ENCODE results near the gene AQP12A. TPM values are rescaled to one million over a fixed set of nuclear protein-coding genes. Genes with fewer than 3 reads are reported as not detected.

AQP12A gene
- polyA plus RNA-seq, 1 donor (not counting 4 experiments of a cell fraction or from before 2014, with no cell fraction given) = not detected

DNA sequence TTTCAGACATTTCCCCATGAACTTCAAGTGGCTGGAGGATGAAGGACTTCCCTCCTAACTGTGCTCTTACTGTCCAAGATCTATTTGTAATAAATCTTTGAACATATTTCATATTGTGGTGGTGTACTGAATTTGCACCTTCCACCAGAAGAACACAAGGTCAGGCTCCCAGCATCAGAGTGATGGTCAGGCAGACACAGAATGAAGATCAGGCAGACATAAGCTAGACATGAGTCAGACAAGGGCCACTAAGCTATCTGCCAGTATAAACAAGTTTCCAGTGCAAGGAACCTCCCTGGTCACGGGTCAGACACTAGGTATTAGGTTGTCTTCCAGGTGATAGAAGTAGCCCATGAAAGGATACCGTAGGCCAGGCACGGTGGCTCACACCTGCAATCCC, 29.0 kb upstream of the AQP12A start:
- dilution Hi-C loops (cut with MboI; ENCODE audit: extremely low pct_ligation_motif_present, low sequenced_read_pairs) = no loop called here
- peaks cover 3% of the 10 kb centered on the region for H3K27me3 ChIP-seq (ENCODE audit: control insufficient read depth, extremely low read depth, insufficient read depth, low read length)
- TF ChIP-seq, protein P1, sequence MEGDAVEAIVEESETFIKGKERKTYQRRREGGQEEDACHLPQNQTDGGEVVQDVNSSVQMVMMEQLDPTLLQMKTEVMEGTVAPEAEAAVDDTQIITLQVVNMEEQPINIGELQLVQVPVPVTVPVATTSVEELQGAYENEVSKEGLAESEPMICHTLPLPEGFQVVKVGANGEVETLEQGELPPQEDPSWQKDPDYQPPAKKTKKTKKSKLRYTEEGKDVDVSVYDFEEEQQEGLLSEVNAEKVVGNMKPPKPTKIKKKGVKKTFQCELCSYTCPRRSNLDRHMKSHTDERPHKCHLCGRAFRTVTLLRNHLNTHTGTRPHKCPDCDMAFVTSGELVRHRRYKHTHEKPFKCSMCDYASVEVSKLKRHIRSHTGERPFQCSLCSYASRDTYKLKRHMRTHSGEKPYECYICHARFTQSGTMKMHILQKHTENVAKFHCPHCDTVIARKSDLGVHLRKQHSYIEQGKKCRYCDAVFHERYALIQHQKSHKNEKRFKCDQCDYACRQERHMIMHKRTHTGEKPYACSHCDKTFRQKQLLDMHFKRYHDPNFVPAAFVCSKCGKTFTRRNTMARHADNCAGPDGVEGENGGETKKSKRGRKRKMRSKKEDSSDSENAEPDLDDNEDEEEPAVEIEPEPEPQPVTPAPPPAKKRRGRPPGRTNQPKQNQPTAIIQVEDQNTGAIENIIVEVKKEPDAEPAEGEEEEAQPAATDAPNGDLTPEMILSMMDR (optimal IDR thresholded peaks at IDR 0.05 in 1 of 3, IDR thresholded peaks at IDR 0.05 in 1 of 3, conservative IDR thresholded peaks at IDR 0.05 in 1 of 3; ENCODE audit: extremely low read depth in 1 of 3, insufficient read depth in 2 of 3, low read length in 3 of 3) = no peak
- no peak for TF ChIP-seq EZH2 (IDR thresholded peaks at IDR 0.05; ENCODE audit: low read length)
- H3K4me1 ChIP-seq (ENCODE audit: control insufficient read depth, extremely low read depth, insufficient read depth, low read length) = no peaks in the 10 kb centered on the region
- no peaks in the 10 kb centered on the region for H3K9me1 ChIP-seq (ENCODE audit: control insufficient read depth, extremely low read depth, insufficient read depth, low read length)
- no peaks in the 10 kb centered on the region for H3K36me3 ChIP-seq (ENCODE audit: control insufficient read depth in 2 of 2, extremely low read depth in 1 of 2, insufficient read depth in 2 of 2, low read length in 2 of 2)
- peaks cover 2% of the 10 kb centered on the region for H3K9me3 ChIP-seq (ENCODE audit: control insufficient read depth, low read depth, low read length)
- H3K4me3 ChIP-seq (ENCODE audit: control insufficient read depth in 2 of 3, extremely low read depth in 1 of 3, insufficient read depth in 2 of 3, low read depth in 1 of 3, low read length in 3 of 3) = no peak overlapping the region
- H2AFZ ChIP-seq (ENCODE audit: control insufficient read depth, low read length) = no peak overlapping the region
- FAIRE-seq (no peak), DNase-seq (ENCODE audit: low read depth, low spot score) (no peak)
- no peaks in the 10 kb centered on the region for H3K79me2 ChIP-seq (ENCODE audit: control insufficient read depth, insufficient read depth, low read length)
- H3K27ac ChIP-seq (ENCODE audit: control insufficient read depth, insufficient read depth, low read length) = no peak overlapping the region
- no peaks in the 10 kb centered on the region for H4K20me1 ChIP-seq (ENCODE audit: control insufficient read depth, extremely low read depth, insufficient read depth, low read length)
- H3K4me2 ChIP-seq (ENCODE audit: control insufficient read depth, extremely low read depth, insufficient read depth, low read depth, low read length) = no peak overlapping the region
- no peak overlapping the region for H3K9ac ChIP-seq (ENCODE audit: control insufficient read depth, extremely low read depth, insufficient read depth, low read length)

DNA sequence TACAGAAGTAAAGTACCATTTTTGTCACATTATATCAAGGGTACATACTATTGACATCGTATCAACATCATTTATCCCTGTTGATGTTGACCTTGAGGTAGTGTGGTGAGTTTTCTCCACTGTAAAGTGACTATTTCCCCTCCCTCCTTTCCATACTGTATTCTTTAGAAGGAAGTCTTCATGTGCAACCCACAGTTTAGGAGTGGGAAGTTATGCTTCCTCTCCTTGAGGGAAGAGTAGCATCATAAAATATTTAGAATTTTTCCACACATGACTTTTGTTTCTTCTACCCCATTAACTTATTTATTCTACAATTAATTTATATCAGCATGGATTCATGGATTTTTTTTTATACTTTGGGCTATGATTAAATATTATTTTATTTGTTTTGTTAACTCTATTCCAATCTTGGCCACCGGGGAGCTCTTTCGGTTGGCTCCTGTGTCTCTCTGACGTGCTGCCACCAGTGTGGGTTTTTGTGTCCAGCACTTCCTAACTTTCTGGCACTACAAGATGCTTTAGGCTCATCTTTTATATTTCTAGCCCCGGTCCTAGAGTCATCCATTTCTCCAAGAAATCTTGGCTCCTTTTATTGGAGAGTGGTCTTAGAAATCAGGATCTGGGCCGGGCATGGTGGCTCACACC, 28.0 kb upstream of the AQP12A start:
- H2AFZ ChIP-seq (ENCODE audit: control insufficient read depth, low read length) = no peak overlapping the region
- no peaks in the 10 kb centered on the region for H3K9me1 ChIP-seq (ENCODE audit: control insufficient read depth, extremely low read depth, insufficient read depth, low read length)
- H3K27me3 ChIP-seq (ENCODE audit: control insufficient read depth, extremely low read depth, insufficient read depth, low read length) = peaks cover 3% of the 10 kb centered on the region
- H3K79me2 ChIP-seq (ENCODE audit: control insufficient read depth, insufficient read depth, low read length) = no peaks in the 10 kb centered on the region
- H3K4me2 ChIP-seq (ENCODE audit: control insufficient read depth, extremely low read depth, insufficient read depth, low read depth, low read length) = no peak overlapping the region
- no peak for FAIRE-seq
- H3K4me3 ChIP-seq (ENCODE audit: control insufficient read depth in 2 of 3, extremely low read depth in 1 of 3, insufficient read depth in 2 of 3, low read depth in 1 of 3, low read length in 3 of 3) = no peak overlapping the region
- DNase-seq (ENCODE audit: low read depth, low spot score) = no peak
- no peaks in the 10 kb centered on the region for H3K36me3 ChIP-seq (ENCODE audit: control insufficient read depth in 2 of 2, extremely low read depth in 1 of 2, insufficient read depth in 2 of 2, low read length in 2 of 2)
- no peak overlapping the region for H3K27ac ChIP-seq (ENCODE audit: control insufficient read depth, insufficient read depth, low read length)
- no peaks in the 10 kb centered on the region for H3K4me1 ChIP-seq (ENCODE audit: control insufficient read depth, extremely low read depth, insufficient read depth, low read length)
- dilution Hi-C loops (cut with MboI; ENCODE audit: extremely low pct_ligation_motif_present, low sequenced_read_pairs) = no loop called here
- peaks cover 2% of the 10 kb centered on the region for H3K9me3 ChIP-seq (ENCODE audit: control insufficient read depth, low read depth, low read length)
- H3K9ac ChIP-seq (ENCODE audit: control insufficient read depth, extremely low read depth, insufficient read depth, low read length) = no peak overlapping the region
- TF ChIP-seq, protein P1 (optimal IDR thresholded peaks at IDR 0.05 in 1 of 3, IDR thresholded peaks at IDR 0.05 in 1 of 3, conservative IDR thresholded peaks at IDR 0.05 in 1 of 3; ENCODE audit: extremely low read depth in 1 of 3, insufficient read depth in 2 of 3, low read length in 3 of 3) = no peak
- TF ChIP-seq EZH2 (IDR thresholded peaks at IDR 0.05; ENCODE audit: low read length) = no peak
- no peaks in the 10 kb centered on the region for H4K20me1 ChIP-seq (ENCODE audit: control insufficient read depth, extremely low read depth, insufficient read depth, low read length)
